Stimulated activated CD4-positive, alpha-beta T cell treated with anti-CD3 and anti-CD28 coated beads, Interleukin-1b, Interleukin-23, amount 100 ng/mL, for 24 hours (primary cell): ENCODE results near the gene DOCK10.

ENCODE experiments used
- DNase-seq, 4 experiments: peaks; one replicate each; pipeline ENCODE4 v3.0.0-alpha.2; 2020; ENCODE audit warnings: low read depth in 4 of 4, low spot score in 1 of 4

Gene DOCK10

DNA sequence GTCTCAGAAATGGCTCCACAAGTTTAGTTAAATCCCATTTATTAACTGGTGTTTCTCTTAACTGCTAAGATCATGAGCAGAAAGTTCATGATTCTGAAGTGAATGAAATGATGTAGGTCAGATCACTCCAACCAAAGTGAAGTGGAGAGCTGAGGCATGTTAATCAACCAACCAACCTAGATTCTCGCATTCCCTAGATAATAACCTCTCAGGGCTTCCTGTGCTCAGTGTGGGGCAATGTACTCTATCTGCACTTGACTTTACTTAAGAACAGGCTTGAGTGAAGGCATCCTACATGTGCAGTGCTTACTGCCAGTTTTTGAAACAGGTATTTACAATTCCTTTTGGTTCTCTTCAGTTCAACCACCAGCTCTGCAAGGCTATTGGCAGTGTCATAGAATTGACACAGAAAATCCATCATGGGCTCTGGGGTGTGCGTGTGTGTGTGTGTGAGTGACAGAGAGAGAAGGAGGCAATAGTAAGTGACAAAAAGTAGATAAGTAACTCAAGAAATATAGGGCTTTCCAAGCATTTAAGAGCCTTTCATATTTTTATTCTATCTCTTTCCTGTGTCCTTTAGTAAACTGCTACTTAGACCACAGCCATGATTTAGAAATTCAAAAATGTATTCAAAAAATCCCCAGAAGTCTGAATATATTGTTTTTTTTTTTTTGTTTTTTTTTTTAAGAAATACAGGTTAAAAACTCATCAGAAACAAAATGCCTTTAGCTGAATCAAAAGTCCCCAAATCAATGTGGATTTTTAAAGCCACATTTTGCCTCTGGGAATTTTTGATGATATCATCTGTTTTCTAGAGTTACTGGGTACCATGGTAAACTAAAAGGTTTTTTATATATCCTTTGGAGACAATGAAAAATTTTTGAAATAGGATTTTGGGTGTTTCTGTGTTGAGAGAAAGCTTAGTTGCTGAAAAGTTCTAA, 28.6 kb downstream of the DOCK10 start:
- no peak for DNase-seq

DNA sequence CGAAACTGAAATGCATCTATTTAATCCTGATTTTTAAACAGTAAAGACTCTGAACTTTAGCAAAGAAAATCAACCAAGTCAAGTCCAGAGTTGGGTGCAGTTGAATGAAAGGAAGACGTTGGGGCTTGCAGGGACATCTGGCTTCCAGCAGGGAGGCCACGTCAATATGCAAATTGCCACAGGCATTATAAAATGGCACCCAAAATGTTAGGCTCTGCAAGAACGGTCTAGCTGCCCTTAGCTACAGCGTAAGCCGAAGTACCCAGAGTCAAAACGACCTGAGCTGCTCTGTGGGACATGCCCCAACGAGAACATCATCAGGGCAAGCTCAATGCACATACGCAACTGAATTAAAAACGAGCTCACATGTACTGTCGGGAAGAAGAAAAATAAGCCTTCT, 30.7 kb downstream of the DOCK10 start:
- no peak for DNase-seq

DNA sequence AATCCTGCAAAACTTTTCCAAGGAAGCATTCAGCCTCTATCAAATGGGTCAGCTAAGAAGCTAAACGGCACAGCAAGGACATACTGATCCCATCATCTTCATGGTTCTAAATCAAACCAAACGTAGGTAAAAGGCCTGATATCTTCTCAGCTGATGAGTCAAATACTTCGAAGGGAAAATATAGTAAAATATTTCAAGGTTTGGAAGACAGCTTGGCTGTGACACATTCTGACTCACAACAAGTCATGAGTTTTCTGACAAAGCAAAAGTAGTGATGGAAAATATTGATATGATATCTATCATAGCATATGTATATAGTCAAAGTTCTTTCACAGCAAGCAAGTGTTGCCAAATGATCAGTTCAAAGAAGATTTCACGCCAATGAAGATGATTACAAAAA, 31.5 kb downstream of the DOCK10 start:
- DNase-seq, result no peak

DNA sequence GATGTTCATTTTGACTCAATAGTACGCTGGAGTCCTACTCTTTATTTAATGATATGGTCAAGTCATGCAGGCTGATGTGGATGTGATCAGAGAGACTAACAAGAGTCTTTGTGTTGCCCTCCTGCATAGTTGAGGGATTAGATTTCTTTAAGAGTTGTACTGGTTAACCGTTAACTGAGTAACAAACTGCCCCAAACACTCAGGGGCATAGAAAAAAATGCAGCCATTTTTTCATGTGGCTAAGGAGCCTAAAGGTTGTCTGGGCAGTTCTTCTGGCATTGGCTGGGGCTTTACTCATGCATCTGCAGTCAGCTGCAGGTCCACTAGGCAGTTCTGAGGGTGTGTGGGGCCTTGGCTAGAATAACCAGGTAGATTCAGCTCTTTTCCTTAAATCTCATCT, 32.5 kb downstream of the DOCK10 start:
- DNase-seq, result no peak

DNA sequence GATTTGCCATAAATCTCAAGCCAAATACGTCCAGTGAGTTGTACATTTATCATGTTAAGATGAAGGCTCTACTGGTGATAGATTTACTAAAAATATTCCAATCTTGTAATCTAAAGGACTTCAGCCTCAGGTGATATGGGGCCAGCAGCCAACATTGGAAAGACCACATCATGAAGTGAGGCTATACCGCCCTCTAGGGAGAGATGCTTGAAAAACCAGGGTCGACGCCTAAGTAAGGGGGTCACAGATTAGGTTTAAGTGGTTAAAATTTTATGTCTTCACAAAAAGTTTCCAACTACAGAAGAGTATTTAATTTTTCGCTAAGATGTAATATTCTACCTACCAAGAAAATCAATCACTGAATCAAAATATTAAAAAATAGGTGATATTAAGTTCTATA, 33.3 kb downstream of the DOCK10 start:
- DNase-seq, result no peak

DNA sequence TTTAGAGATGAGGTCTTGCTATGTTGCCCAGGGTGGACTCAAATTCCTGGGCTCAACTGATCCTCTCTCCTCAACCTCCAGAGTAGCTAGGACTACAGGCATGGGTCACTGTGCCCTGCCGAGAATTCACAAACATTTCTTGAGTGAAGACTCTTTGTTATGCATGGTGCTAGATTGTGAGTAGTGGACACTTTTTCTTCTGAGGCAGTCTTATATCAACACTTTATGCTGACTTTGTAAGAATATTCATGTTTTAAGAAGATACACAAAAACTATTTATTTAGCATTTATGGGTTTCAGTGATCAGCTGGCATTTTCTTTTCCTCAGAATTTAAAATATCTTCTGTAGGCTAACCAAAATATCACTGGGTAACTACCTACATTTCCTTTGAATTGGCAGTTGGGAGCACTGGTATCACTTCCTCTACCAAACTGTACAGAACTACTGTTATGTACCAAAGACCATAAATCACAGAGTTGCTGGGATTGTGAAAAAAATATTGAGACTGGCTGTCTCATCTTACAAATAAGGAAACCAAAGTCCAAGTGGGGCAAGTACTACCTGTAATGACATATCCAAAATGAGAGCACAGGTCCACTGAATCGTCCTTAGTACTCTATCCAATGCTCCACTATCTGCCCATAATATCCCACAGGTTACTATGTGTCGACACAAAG, 34.0 kb downstream of the DOCK10 start:
- DNase-seq, result no peak

DNA sequence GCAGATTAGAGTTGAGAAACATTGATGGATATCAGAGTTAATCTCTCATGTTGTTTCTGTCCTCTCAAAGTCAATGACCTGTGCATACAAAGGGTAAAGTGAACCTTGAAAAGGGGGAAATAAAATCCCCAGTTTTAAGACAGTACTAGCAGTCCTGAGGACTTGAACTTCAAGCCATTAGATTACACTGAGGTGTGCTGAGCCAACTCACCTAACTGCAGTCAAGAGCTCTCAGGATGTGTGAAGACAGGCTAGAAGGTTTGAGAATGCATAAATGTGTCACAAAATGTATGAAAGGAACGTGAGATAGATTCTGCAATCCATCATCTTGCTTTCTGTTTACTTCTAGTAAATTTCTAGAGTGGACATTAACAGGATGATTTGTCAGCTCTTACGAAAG, 35.5 kb downstream of the DOCK10 start:
- no peak for DNase-seq

DNA sequence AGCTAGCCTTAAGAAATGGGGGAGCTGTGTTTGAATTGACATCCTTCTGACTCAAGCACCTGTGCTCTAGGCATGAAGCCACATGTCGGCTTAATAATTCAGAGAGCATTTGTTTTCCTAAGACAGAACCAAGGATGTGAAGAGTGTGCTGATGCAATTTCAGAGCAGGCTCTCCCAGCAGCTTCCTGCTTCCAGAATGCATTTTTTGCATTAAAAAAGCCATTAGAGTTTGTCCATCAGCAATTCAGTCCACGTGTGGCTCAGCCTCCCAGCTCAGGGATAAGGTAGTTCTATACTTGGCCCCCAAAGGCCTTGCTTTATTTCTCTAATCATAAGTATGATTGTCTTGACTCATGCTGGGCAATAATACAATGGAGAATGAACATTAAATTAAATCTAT, 37.7 kb downstream of the DOCK10 start:
- no peak for DNase-seq

DNA sequence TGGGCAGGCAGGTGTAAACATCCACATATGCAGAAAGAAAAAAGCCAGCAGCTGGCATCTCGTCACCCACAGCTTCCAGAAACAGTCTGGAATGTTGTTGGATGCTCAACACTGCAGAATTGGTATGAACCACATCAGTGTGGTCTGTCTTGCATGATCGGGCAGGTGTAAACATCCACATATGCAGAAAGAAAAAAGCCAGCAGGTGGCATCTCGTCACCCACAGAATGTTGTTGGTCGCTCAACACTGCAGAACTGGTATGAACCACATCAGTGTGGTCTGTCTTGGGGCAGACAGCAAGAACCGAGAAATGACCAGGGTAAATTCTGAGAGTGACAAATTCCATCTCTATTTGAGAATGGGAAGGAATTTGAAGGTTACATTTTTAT, 39.6 kb downstream of the DOCK10 start:
- DNase-seq, result no peak

DNA sequence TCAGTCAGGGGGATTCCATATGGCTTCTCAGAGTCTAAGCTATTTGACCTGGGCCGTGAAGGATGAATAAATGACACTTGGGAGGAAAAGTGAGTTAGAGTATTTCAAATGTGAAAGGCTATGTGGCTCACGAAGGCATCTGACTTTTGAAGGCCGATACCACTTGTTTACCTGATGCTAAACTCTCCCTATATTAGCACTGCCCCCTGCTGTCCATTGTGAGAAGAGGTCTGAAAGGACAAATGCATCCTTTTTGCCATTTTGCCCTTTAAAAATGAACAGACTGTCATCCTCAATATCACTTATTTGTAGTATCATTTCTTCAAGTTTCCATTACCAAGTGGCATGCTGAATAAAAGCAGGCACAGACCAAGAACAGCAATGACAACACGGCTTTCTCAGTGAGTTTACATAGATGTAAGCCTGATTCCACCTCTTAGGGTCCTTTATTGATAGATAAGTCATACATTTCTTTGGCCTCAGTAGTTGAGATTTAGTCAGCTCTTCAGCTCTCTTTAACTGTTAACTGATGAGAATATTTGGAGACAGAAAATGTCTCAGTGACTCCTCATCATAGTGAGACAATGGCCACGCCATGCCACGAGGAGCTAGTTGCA, 40.1 kb downstream of the DOCK10 start:
- DNase-seq, result peak; percentile 38 to 42 (median 40)

DNA sequence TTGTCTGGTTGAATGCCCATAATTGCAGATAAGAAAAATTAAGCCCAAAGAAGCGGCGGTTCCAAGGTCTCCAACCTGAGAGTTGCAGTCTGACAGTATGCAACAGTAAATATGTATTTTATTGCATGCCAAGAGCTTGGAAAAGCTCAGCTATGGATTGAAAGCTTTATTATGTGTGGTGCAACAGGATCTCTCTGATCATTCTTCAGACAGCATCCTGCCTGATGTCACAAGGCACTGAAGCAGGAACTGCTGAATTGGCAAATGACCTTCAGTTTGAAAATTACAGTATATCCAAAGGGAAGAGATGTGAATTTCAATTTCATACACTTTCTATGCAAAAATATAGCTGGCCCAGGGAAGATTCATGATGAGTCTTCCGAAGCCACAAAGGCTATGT, 42.5 kb downstream of the DOCK10 start:
- no peak for DNase-seq

DNA sequence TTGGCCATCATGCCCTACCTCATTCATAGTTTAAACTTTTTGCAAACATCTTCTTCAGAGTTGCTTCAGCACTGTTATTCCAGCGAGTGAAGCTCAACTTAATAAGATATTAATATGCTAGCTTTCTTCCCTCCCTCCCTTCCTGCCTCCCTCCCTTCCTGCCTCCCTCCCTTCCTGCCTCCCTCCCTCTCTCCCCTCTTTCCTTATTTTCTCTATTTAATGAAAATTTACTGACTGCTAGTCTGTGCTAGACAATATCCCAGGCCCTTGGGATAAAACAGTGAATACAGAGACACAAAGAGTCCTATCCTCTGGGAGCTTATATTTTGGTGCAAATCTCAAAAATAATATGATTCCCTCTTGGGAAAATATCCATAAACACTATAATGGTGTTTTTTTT, 42.9 kb downstream of the DOCK10 start:
- DNase-seq, result no peak

DNA sequence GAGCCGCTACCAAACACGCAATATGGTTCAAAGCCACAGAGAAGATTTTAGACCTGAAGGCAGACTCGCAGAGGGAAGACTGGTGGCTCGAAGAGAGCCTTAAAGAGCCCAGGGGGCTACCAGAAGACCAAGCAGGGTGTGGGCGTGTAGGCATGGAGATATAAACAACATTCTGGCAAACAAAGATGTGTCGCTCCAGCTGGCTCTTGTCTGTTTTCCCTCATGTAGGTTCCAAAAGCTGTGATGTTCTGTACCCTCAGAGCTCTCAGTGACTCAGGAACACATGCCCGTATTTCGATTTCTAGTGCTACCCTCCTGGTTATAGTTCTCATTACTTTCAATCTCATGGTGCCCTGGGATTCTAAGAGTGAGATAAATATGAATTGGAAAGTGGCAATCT, 44.5 kb downstream of the DOCK10 start:
- no peak for DNase-seq

DNA sequence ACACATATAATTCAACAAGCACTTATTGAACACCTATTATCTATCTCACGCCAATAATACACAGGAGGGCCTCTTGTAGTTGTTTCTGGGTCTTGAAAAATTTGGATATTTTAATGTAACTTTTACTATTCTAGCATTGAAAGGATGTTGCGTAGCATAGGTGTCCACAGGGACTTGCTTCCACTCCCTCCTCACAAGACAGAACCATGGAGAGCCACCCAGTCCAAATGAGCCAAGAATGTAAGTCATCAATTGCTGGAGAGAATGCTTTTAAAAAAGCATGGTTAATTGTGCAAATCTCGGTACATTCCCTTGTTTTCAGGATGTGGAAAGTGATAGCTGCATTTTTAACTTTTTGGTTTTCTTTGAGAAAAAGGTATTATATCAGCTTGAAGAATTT, 46.8 kb downstream of the DOCK10 start:
- DNase-seq, result no peak

DNA sequence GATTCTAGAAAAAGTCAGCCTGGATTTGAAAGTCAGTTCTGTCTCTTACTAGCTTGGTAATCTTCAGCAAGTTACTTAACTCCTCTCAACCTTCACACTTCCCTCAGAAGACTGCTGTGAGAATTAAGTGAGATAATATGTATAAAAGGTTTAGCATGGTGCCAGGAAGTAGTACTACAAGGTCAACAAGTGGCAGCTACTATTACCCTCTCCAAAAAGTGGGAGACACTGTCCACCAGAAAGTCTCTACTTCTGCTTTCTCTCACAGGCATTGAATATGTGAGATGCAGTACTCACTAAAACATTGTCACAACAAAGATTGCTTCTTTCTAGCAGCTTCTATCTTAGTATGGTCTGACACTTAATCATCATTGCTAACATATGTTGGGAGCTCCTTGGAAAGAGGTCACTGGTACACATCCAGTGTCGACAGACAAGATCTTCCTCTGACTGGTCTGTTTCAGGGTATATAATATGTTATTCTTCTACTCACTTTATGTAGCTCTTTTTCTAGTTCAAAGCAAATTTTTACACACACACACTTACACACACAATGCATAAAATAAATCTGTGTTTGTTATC, 47.9 kb downstream of the DOCK10 start:
- no peak for DNase-seq

DNA sequence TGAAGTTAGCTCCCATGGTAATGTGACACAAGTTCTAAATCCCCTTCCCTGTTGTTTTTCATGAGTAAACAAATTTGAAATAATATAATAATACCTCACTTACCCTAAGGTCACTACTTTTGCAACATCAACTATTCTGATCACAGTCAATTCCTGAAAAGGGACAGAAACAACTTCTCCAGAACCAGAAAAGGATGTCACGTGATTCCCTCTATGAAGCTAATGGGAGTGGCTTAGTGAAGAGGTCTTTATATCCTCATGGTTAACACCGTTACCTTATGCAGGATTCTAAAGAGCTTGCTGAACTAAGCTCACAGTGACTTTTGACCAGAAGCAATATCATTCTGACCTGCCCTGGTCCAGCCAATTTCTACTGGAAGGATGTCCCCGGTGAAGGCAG, 51.6 kb downstream of the DOCK10 start:
- no peak for DNase-seq

DNA sequence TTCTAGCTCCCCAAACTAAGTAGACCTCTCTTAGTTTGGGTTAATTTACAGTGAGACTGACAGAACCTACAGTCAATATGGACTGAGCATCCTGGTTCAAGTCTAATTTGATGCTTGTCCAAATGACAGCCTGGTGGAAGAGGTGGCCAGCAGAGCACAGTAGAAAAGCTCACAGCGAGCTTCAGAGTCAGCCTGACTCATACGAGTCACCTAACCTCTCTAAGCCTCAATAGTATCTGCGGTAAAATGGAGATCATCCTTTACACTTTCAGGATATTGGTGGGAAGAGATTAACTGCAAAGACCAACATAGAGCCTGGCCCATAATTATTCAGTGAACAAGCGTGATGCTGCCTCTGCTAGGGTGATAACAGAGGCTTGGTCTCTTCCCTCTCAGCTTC, 54.5 kb downstream of the DOCK10 start:
- no peak for DNase-seq

DNA sequence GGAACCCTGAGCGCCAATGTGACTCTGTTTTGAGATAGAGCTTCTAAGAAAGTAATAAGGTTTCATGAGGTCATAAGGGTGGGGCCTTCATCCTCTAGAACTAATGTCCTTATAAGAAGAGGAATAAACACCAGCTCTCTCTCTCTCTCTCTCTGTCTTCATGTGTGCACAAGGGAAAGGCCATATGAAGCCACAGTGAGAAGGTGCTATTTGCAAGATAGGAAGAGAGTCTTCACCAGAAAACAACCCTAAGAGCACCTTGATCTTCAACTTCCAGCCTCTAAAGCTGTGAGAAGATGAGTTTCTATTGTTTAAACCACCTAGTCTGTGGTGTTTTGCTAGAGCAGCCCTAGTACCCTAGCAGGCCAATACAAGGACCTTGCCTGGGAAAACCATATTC, 55.8 kb downstream of the DOCK10 start:
- DNase-seq, result no peak

DNA sequence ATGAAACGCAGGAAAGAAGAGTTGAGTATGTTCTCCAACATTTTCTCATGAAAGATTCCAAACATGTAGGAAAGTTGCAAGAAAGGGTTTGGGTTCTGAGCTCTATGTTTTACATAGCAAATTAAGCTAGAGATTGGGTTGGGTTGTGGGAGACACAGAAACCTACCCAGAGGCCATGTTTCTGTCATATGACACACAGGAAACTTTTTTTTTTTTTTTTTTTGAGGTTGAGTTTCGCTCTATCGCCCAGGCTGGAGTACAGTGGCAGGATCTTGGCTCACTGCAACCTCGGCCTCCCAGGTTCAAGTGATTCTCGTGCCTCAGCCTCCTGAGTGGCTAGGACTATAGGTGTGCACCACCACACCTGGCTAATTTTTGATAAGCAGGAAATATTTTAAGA, 57.6 kb downstream of the DOCK10 start:
- DNase-seq, result no peak

DNA sequence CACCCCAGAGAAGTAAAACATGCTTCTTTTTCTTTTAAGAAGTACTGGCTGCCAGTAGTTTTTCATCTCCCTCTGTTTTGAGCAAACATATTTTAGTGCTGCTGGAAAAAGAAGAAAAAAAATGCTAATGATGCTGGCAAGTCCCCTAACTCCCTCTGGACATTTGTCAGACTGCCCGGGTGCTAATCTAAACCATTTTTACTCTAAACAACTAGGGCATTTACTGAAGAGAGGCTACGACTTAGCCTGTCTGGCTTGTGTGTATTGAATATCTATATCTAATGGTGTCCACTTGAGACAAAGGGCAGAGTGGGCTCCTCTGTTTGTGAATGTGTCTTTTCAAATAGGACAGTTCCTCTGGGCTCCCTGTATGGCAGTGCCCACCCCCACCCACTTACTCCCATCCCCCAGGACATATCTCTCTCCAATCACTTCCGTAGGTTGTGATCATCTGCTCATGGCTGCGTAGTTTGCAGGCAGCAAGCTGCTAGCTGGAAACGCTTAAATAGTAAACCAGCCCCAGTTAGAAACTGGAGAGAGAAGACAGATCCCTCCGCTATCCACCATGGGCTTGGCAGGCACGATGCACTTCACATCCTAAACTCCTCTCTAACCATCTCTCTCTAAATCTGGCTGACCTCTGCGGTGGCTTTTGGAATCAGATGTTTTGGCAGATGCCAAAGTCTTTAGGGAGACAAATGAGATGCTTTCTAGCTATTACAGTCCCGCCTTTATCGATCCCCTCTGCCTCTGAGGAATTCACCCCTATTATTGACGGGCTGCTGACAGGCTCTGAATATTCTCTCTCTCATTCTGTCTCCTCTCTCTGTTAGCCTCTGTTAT, 58.3 kb downstream of the DOCK10 start:
- no peak for DNase-seq
